ENCODE results near the gene RNF212B.

Gene RNF212B

GRCh38 chr14:23297096-23297495 lies 59.4 kb downstream of the RNF212B start:
- DNase-seq, result no peak

- no peak for DNase-seq
These were observed 60.0 kb downstream of the RNF212B start for GRCh38 chr14:23297611-23298277.

GRCh38 chr14:23299211-23299957 lies 61.6 kb downstream of the RNF212B start:
- DNase-seq, result no peak

GRCh38 chr14:23299986-23300686 lies 62.4 kb downstream of the RNF212B start:
- DNase-seq, result no peak

GRCh38 chr14:23300687-23301223 lies 63.0 kb downstream of the RNF212B start:
- DNase-seq, result peak in 1 of 2 donors; percentile 37

GRCh38 chr14:23301288-23301968 lies 63.7 kb downstream of the RNF212B start:
- peak; percentile 97 to 98 for DNase-seq

- DNase-seq, result no peak
These were observed 64.2 kb downstream of the RNF212B start for GRCh38 chr14:23301969-23302289.

- DNase-seq, result peak; percentile 87 to 91
These were observed 64.8 kb downstream of the RNF212B start, which contains the start of gene PPP1R3E for GRCh38 chr14:23302290-23303225. Gene PPP1R3E (minus strand): TSS chr14:23302859. CDS start chr14:23302576, 283 bp downstream.

- DNase-seq, result no peak
These were observed 68.8 kb downstream of the RNF212B start, which contains the start of gene BCL2L2 for GRCh38 chr14:23306412-23307145. Gene BCL2L2 (plus strand): TSS chr14:23306833. CDS start chr14:23307768, 935 bp downstream.

GRCh38 chr14:23307146-23307530 lies 69.4 kb downstream of the RNF212B start:
- DNase-seq, result no peak

GRCh38 chr14:23307687-23308644 lies 70.2 kb downstream of the RNF212B start:
- DNase-seq, result no peak

GRCh38 chr14:23308721-23309445 lies 71.1 kb downstream of the RNF212B start:
- DNase-seq, result no peak

- DNase-seq, result no peak
These were observed 72.8 kb downstream of the RNF212B start for GRCh38 chr14:23310546-23310945.

- no peak for DNase-seq
These were observed 78.6 kb downstream of the RNF212B start for GRCh38 chr14:23316300-23316699.

GRCh38 chr14:23319746-23320583 lies 82.2 kb downstream of the RNF212B start:
- no peak for DNase-seq

GRCh38 chr14:23320584-23321571 lies 83.1 kb downstream of the RNF212B start, which contains the start of gene PABPN1:
Gene PABPN1 (plus strand): TSS chr14:23321457. CDS start chr14:23321470, 13 bp downstream.
- DNase-seq, result peak; percentile 95 to 96
